C4-2B (cell line): ENCODE measurements around the gene NBEAL2.

Experiments used
- H3K27ac ChIP-seq: fragments of 450-650 bp; 2 replicates; pipeline ENCODE4 v1.5.1; 2017
- CTCF ChIP-seq: fragments of 450-650 bp; conservative IDR thresholded peaks from 2 replicates; pipeline ENCODE4 v1.5.1; 2017; ENCODE audit warnings: mild to moderate bottlenecking
- ZFX ChIP-seq: fragments of 450-650 bp; IDR thresholded peaks from 2 replicates; pipeline ENCODE4 v1.6.1; 2017

The NBEAL2 gene

GRCh38 chr3:46947546-46947901, 31.9 kb upstream of the NBEAL2 start:
- peak overlapping the region; percentile 57 for H3K27ac ChIP-seq

GRCh38 chr3:46947981-46948791, 31.3 kb upstream of the NBEAL2 start:
- H3K27ac ChIP-seq = peak overlapping the region; percentile 57

More at GRCh38 chr3:46947546-46947901, 31.9 kb upstream of the NBEAL2 start:
- TF ChIP-seq CTCF = no peak

GRCh38 chr3:46948830-46949671, 30.4 kb upstream of the NBEAL2 start:
- TF ChIP-seq CTCF (no peak), ZFX (no peak)
- peak overlapping the region; percentile 57 for H3K27ac ChIP-seq

More at GRCh38 chr3:46947981-46948791, 31.3 kb upstream of the NBEAL2 start:
- no peak for TF ChIP-seq CTCF
- TF ChIP-seq ZFX = no peak

- H3K27ac ChIP-seq = peak overlapping the region; percentile 57; the same call in 1 of the 2 replicates
- no peak for TF ChIP-seq CTCF
- TF ChIP-seq ZFX = no peak
Measured at GRCh38 chr3:46950177-46950576, 29.3 kb upstream of the NBEAL2 start.

GRCh38 chr3:46950650-46951241, 28.7 kb upstream of the NBEAL2 start:
- TF ChIP-seq CTCF (no peak), ZFX (no peak)
- no peak overlapping the region for H3K27ac ChIP-seq

- no peak for TF ChIP-seq CTCF
- TF ChIP-seq ZFX = no peak
- H3K27ac ChIP-seq = no peak overlapping the region
Measured at GRCh38 chr3:46952813-46953212, 26.7 kb upstream of the NBEAL2 start.
